GM18861 (cell line): ENCODE measurements around the gene ZNF662.
"Not testable (repeated sequence)": the region's sequence is repeated elsewhere in the genome, so short reads cannot be mapped to it uniquely, and the experiment has no call there.

Experiments
- ATAC-seq: cut with Tn5 transposase; IDR thresholded peaks from one replicate; pipeline ENCODE4 v1.9.1; 2021; ENCODE audit not compliant: unreplicated experiment

Gene ZNF662

GRCh38 chr3:42906070-42906847 lies at the start of gene ZNF662:
TSS of gene ZNF662 (plus strand) at chr3:42906142. CDS start at chr3:42908115, 1,973 bp downstream.
- ATAC-seq, result no peak

- no peak for ATAC-seq
Measured at GRCh38 chr3:42856544-42856943, 49.4 kb upstream of the ZNF662 start.

GRCh38 chr3:42864321-42864950 lies 41.5 kb upstream of the ZNF662 start:
- ATAC-seq, result no peak

GRCh38 chr3:42865256-42865655 lies 40.7 kb upstream of the ZNF662 start:
- no peak for ATAC-seq

GRCh38 chr3:42867138-42867537 lies 38.8 kb upstream of the ZNF662 start:
- no peak for ATAC-seq

- no peak for ATAC-seq
Measured at GRCh38 chr3:42868841-42869240, 37.1 kb upstream of the ZNF662 start.

GRCh38 chr3:42871592-42872196 lies 34.2 kb upstream of the ZNF662 start:
- ATAC-seq, result no peak

- no peak for ATAC-seq
Measured at GRCh38 chr3:42872718-42873117, 33.2 kb upstream of the ZNF662 start.

GRCh38 chr3:42873221-42873982 lies 32.5 kb upstream of the ZNF662 start:
- ATAC-seq, result no peak

- ATAC-seq, result no peak
Measured at GRCh38 chr3:42874749-42875148, 31.2 kb upstream of the ZNF662 start.

GRCh38 chr3:42875325-42876151 lies 30.4 kb upstream of the ZNF662 start, which contains the start of gene CYP8B1:
TSS of gene CYP8B1 (minus strand) at chr3:42875879. CDS start at chr3:42875816, 63 bp downstream.
- no peak for ATAC-seq

- ATAC-seq, result no peak
Measured at GRCh38 chr3:42876401-42876800, 29.5 kb upstream of the ZNF662 start.

- ATAC-seq, result no peak
Measured at GRCh38 chr3:42876940-42877720, 28.8 kb upstream of the ZNF662 start.

- ATAC-seq, result no peak
Measured at GRCh38 chr3:42877881-42878280, 28.1 kb upstream of the ZNF662 start.

GRCh38 chr3:42880183-42880582 lies 25.8 kb upstream of the ZNF662 start:
- ATAC-seq, result no peak

GRCh38 chr3:42880601-42881451 lies 25.1 kb upstream of the ZNF662 start:
- peak; percentile 95 for ATAC-seq

GRCh38 chr3:42883251-42883930 lies 22.6 kb upstream of the ZNF662 start:
- not testable (repeated sequence) for ATAC-seq

GRCh38 chr3:42884324-42884723 lies 21.6 kb upstream of the ZNF662 start:
- ATAC-seq, result no peak
